ENCODE measurements around the gene BCAP31.

The BCAP31 gene

GRCh38 chrX:153717445-153717844, 6.7 kb downstream of the BCAP31 start:
- Mint-ChIP-seq H3K4me3 (no peak overlapping the region), H3K4me1 (peaks cover 5% of the 10 kb centered on the region), H3K36me3 (ENCODE audit: low read depth) (peaks cover 62% of the 10 kb centered on the region)

DNA sequence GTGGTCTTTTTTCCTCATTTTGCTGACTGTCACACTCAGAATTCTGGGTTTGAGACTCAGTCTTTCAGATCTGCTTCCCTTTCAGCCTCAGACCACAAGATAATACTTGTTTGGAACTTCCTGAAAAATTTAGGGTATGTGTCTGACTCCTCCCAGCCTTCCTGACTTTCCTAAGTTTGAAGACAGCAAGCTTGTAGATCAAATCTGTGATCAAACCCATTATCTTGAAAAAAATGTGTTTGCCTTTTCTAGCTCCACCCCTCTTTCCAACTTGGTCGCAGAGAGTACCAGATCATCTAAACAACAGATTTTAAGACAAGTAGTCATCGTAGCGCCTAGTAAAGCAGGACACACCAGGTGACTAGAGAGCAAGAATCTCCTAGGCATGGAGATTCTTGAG, 9.9 kb downstream of the BCAP31 start:
- no peak for TF ChIP-seq CTCF (IDR thresholded peaks at IDR 0.05; ENCODE audit: unreplicated experiment in 3 of 3)
- Mint-ChIP-seq H3K9me3 (peaks cover 10% of the 10 kb centered on the region), H3K4me1 (no peaks in the 10 kb centered on the region), H3K27ac (no peak overlapping the region), H3K27me3 (ENCODE audit: low read depth) (no peaks in the 10 kb centered on the region), H3K4me3 (no peak overlapping the region), H3K36me3 (ENCODE audit: low read depth) (peaks cover 50% of the 10 kb centered on the region)

More at GRCh38 chrX:153717445-153717844, 6.7 kb downstream of the BCAP31 start:
- H3K9me3 Mint-ChIP-seq, result peaks cover 12% of the 10 kb centered on the region
- no peak overlapping the region for H3K27ac Mint-ChIP-seq
- TF ChIP-seq CTCF (IDR thresholded peaks at IDR 0.05; ENCODE audit: unreplicated experiment in 3 of 3), result no peak
- H3K27me3 Mint-ChIP-seq (ENCODE audit: low read depth), result no peaks in the 10 kb centered on the region

DNA sequence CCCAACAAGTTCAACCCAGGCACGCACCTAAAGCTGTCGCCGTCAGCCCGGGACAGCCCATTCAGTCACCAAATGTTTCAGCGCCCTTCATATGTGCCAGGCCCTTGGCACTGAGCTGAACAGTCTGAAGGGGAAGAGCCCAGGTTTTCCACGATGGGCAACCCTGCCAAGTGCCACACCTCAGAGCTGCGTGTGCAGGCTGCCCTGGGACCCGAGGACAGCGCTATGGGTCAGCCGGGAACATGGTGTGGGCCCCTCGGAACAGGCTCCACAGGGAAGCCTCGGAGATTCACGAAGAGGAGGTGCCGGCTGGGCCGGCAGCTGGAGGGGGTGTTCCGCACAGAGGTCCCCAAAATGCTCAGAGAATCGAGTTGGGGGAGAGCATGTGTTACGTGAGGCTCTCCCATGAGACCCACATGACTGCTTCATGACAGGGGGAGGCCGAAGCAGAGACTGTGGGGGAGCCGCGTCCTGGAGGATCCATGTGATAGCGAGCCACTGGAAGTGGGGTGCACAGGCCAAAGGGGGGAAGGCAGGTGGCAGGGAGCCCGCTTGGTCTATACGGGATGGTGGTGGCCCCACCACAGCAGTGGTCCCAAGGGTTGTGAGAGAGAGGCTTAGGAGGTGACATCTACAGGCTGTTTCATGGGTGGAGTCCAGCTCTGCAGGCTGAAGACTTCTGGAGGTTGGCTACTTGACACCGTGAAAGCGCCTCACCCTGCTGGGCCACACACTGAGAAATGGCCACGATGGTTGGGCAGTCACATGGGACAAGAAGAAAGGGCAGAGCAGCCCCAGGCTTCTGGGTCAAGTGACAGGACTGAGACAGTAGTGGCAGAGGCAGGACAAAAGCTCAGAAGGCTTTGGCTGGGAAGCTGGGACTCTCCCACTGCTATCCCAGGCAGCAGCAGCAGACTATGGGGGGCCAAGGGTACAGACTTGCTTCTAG, 14.2 kb downstream of the BCAP31 start:
- Mint-ChIP-seq H3K4me1 (peaks cover 25% of the 10 kb centered on the region), H3K9me3 (peaks cover 14% of the 10 kb centered on the region), H3K27me3 (ENCODE audit: low read depth) (no peaks in the 10 kb centered on the region), H3K27ac (no peak overlapping the region), H3K4me3 (no peak overlapping the region), H3K36me3 (ENCODE audit: low read depth) (peaks cover 36% of the 10 kb centered on the region)
- TF ChIP-seq CTCF (IDR thresholded peaks at IDR 0.05; ENCODE audit: unreplicated experiment in 3 of 3), result no peak

- TF ChIP-seq CTCF (IDR thresholded peaks at IDR 0.05; ENCODE audit: unreplicated experiment in 3 of 3), result peak; percentile 50 to 69 (median 56)
- no peaks in the 10 kb centered on the region for H3K27me3 Mint-ChIP-seq (ENCODE audit: low read depth)
- peak overlapping the region in 2 of 3 experiments; percentile 67 to 82 for H3K27ac Mint-ChIP-seq
- H3K4me3 Mint-ChIP-seq, result no peak overlapping the region
- H3K9me3 Mint-ChIP-seq, result peaks cover 20% of the 10 kb centered on the region
- H3K4me1 Mint-ChIP-seq, result peaks cover 30% of the 10 kb centered on the region
- peaks cover 23% of the 10 kb centered on the region for H3K36me3 Mint-ChIP-seq (ENCODE audit: low read depth)
These were observed 15.8 kb downstream of the BCAP31 start for GRCh38 chrX:153708415-153708814.

GRCh38 chrX:153707406-153707805, 16.8 kb downstream of the BCAP31 start:
- peak overlapping the region in 1 of 3 experiments; percentile 26 for H3K4me3 Mint-ChIP-seq
- no peak for TF ChIP-seq CTCF (IDR thresholded peaks at IDR 0.05; ENCODE audit: unreplicated experiment in 3 of 3)
- H3K4me1 Mint-ChIP-seq, result peaks cover 30% of the 10 kb centered on the region
- H3K9me3 Mint-ChIP-seq, result peaks cover 16% of the 10 kb centered on the region
- peaks cover 19% of the 10 kb centered on the region for H3K36me3 Mint-ChIP-seq (ENCODE audit: low read depth)
- no peaks in the 10 kb centered on the region for H3K27me3 Mint-ChIP-seq (ENCODE audit: low read depth)
- H3K27ac Mint-ChIP-seq, result peak overlapping the region in 1 of 3 experiments; percentile 82

Measured in nephron (organoid).